GM19240 (cell line): ENCODE measurements around the gene OR4C11.

Experiments used
- DNase-seq: peaks from one replicate; pipeline ENCODE4 v3.0.0; 2011; ENCODE audit warnings: low spot score; ENCODE audit not compliant: insufficient read length

Gene OR4C11

DNA sequence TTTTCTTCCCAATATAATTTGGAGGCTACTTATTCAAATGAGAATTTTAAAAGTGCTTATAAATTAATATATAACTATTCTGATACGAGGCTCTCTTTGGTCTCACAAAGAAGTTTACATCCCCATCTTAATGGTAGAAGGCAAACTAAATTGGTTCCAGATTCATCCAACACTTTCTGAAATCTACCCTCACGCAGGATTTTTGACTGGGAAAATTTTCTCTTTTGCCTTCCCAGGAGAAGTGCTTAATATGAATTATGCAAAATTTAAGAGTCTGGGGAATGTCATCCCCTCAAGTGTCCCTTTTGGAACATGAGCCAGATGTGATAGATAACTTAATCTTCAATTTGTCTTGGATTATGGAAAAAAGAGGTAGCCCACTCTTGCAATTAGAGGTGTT lies at the start of gene OR4C11:
Gene OR4C11, minus strand, starts transcription at position 101 of the 400 bp plus-strand sequence. CDS start 3,272 bp downstream, outside the sequence.
- DNase-seq, result no peak

DNA sequence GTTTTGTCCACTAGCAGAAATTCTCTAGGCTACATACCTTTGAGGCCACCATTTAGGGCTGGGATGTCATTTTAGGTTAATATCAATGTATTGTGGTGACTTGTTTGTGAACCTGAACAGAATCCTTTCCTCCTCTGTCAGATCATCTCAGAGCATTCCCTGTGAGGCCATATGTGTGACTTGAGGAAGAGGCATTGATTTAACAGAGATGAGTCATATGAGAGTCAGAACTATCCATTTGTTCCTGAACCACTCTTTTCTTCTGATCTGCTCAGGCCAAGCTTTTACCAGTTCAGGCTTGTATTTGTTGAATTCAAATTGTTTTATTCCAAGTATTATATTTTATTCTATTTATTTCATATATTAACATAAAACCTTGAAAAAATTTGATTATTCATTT lies 47.7 kb upstream of the OR4C11 start:
- DNase-seq, result no peak

DNA sequence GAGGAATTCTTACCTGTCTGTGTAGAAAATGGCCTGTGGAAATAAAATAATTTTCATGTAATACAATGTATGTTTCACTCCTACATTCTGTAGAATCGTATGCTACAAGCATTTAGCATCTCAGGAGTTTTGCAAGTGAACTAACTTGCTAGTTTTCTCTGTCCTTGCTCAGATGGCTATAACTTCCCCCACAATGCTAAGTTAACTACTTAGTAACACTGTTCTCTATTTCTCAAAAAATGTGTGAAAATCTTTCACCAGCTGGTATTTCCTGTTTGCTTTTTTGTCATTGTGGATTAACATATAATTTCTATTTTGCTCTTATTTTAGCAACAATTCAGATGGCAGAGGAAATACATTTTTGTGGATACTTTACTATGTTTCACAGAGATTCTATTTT lies 45.1 kb upstream of the OR4C11 start:
- DNase-seq, result no peak

- DNase-seq, result no peak
Observed at GRCh38 chr11:55648027-55648426, 40.6 kb upstream of the OR4C11 start, which contains the start of gene OR4S2. Gene OR4S2 (plus strand): TSS chr11:55648327. CDS start chr11:55650904, 2,577 bp downstream.

GRCh38 chr11:55634813-55635212 lies 27.4 kb upstream of the OR4C11 start, which contains the start of gene OR4P4:
Gene OR4P4 (plus strand): TSS chr11:55635113.
- no peak for DNase-seq

DNA sequence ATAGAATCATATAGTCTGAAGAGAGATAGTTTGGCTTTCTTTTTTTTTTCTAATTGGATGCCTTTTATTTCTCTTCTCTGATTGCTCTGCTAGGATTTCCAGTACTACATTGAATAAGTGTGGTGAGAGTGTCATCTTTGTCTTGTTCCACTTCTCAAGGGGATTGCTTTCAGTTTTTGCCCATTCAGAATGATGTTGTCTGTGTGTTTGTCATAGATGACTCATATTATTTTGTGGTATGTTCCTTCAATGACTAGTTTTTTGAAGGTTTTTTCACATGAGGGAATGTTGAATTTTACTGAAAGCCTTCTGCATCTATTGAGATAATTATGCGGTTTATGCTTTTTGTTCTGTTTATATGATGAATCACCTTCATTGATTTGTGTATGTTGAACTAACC lies 17.1 kb upstream of the OR4C11 start:
- DNase-seq, result no peak

GRCh38 chr11:55572548-55572947 lies 34.9 kb downstream of the OR4C11 start:
- DNase-seq, result no peak

DNA sequence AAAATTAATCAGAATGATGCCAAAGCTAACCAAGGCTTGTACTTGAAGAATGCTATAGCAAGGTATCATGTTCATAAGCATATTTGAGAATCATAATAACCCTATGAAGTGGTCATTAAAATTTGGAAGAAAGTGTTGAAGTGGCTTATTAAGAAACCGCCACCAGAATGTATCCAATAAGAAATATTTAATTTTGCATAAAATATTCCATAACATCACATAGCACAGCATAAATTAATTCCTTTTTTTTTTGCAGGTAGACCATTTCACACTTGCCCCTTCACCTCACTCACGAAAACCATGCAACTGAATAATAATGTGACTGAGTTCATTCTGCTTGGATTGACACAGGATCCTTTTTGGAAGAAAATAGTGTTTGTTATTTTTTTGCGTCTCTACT lies 35.6 kb downstream of the OR4C11 start, which contains the start of gene OR4C16:
Gene OR4C16, plus strand, starts transcription at position 301 of the 400 bp plus-strand sequence. Its CDS starts 0 bp downstream, at position 301.
- no peak for DNase-seq

- DNase-seq, result no peak
Observed at GRCh38 chr11:55554169-55554568, 53.3 kb downstream of the OR4C11 start, which contains the start of gene OR4C15. Gene OR4C15 (plus strand): TSS chr11:55554469. CDS start chr11:55554469, 0 bp downstream.
